Neuronal stem cell (in vitro differentiated cells): Measurements from ENCODE around the gene MAML2.

Source experiments
- DNase-seq: peaks from one replicate; pipeline ENCODE4 v3.0.0-alpha.2; 2013; ENCODE audit warnings: low spot score
- H2AFZ ChIP-seq: one replicate; pipeline ENCODE4 v1.6.1; 2013; ENCODE audit warnings: mild to moderate bottlenecking, low read length, inconsistent platforms
- H2AK5ac ChIP-seq: 2 replicates; pipeline ENCODE4 v1.6.1; 2013; ENCODE audit warnings: low read depth, mild to moderate bottlenecking, inconsistent platforms, low read length, moderate library complexity, mixed read lengths
- H2BK120ac ChIP-seq: 2 replicates; pipeline ENCODE4 v1.6.1; 2013; ENCODE audit warnings: low read depth, mild to moderate bottlenecking, inconsistent platforms, low read length, moderate library complexity, mixed read lengths
- H2BK12ac ChIP-seq: one replicate; pipeline ENCODE4 v1.6.1; 2013; ENCODE audit warnings: low read length, inconsistent platforms
- H2BK15ac ChIP-seq: 2 replicates; pipeline ENCODE4 v1.6.1; 2013; ENCODE audit warnings: mild to moderate bottlenecking, low read length, inconsistent platforms, mixed read lengths
- H2BK5ac ChIP-seq: one replicate; pipeline ENCODE4 v1.6.1; 2013; ENCODE audit warnings: inconsistent platforms, mild to moderate bottlenecking, low read length, moderate library complexity
- H3K14ac ChIP-seq: one replicate; pipeline ENCODE4 v1.6.1; 2013; ENCODE audit warnings: low read length, inconsistent platforms
- H3K18ac ChIP-seq: 2 replicates; pipeline ENCODE4 v1.6.1; 2013; ENCODE audit warnings: low read length, inconsistent platforms
- H3K23ac ChIP-seq: 2 replicates; pipeline ENCODE4 v1.6.1; 2013; ENCODE audit warnings: low read depth, mild to moderate bottlenecking, mixed read lengths, low read length, inconsistent platforms; ENCODE audit not compliant: poor library complexity
- H3K27ac ChIP-seq: replicated peaks from 3 replicates; pipeline ENCODE4 v1.5.1; 2013; ENCODE audit warnings: low read length, inconsistent platforms
- H3K27me3 ChIP-seq, 3 experiments: 2 replicates each; pipeline ENCODE4 v1.6.1; 2013; ENCODE audit warnings: low read length in 3 of 3, mild to moderate bottlenecking in 2 of 3, inconsistent platforms in 1 of 3, low read depth in 1 of 3, mixed read lengths in 1 of 3, moderate library complexity in 1 of 3; ENCODE audit not compliant: control insufficient read depth in 3 of 3, insufficient read depth in 3 of 3
- H3K36me3 ChIP-seq, 2 donors: replicated peaks in 1 of 2; 2 replicates each; pipeline ENCODE4 v1.6.1; 2013; ENCODE audit warnings: low read length in 2 of 2; ENCODE audit not compliant: control insufficient read depth in 2 of 2, insufficient read depth in 2 of 2
- H3K4ac ChIP-seq: 2 replicates; pipeline ENCODE4 v1.6.1; 2013; ENCODE audit warnings: inconsistent platforms, mild to moderate bottlenecking, low read length, moderate library complexity
- H3K4me1 ChIP-seq, 2 donors: 1 replicate in 1 of 2; 2 replicates in 1 of 2; pipeline ENCODE4 v1.6.1; 2013; ENCODE audit warnings: low read length in 2 of 2, low read depth in 1 of 2; ENCODE audit not compliant: control insufficient read depth in 2 of 2, insufficient read depth in 1 of 2
- H3K4me2 ChIP-seq: one replicate; pipeline ENCODE4 v1.6.1; 2013; ENCODE audit warnings: mild to moderate bottlenecking, low read length, inconsistent platforms; ENCODE audit not compliant: insufficient read depth, poor library complexity, severe bottlenecking
- H3K4me3 ChIP-seq, 2 donors: 2 replicates each; pipeline ENCODE4 v1.5.1; 2013; ENCODE audit warnings: low read length in 2 of 2, mild to moderate bottlenecking in 2 of 2, inconsistent platforms in 1 of 2, moderate library complexity in 1 of 2
- H3K79me1 ChIP-seq: one replicate; pipeline ENCODE4 v1.6.1; 2013; ENCODE audit warnings: low read depth, mild to moderate bottlenecking, inconsistent platforms, low read length, moderate library complexity
- H3K9ac ChIP-seq: one replicate; pipeline ENCODE4 v1.6.1; 2013; ENCODE audit warnings: mild to moderate bottlenecking, low read depth, low read length, inconsistent platforms; ENCODE audit not compliant: poor library complexity
- H3K9me3 ChIP-seq, 2 donors: replicated peaks in 1 of 2; 2 replicates each; pipeline versions ENCODE3 to v1.6.1; 2013; ENCODE audit warnings: low read length in 2 of 2, mild to moderate bottlenecking in 2 of 2, inconsistent platforms in 1 of 2, low read depth in 1 of 2, mixed read lengths in 1 of 2, moderate library complexity in 1 of 2; ENCODE audit not compliant: control insufficient read depth in 2 of 2, insufficient read depth in 1 of 2
- H4K8ac ChIP-seq: one replicate; pipeline ENCODE4 v1.6.1; 2013; ENCODE audit warnings: low read depth, mild to moderate bottlenecking, inconsistent platforms, low read length, moderate library complexity
- H4K91ac ChIP-seq: one replicate; pipeline ENCODE4 v1.6.1; 2013; ENCODE audit warnings: low read length, low read depth, mild to moderate bottlenecking, inconsistent platforms; ENCODE audit not compliant: poor library complexity
- WGBS, 2 donors: extraction: QIAGEN DNeasy Blood & Tissue Kit; methylation state at CpG; one replicate each; pipeline ENCODE4 v1.1.7; 2013; ENCODE audit warnings: missing lambda C conversion rate in 2 of 2, mixed read lengths in 1 of 2; ENCODE audit not compliant: insufficient read length in 2 of 2, insufficient replicate concordance in 1 of 2; ENCODE audit errors: extremely low coverage in 2 of 2; 5-methylcytosine and 5-hydroxymethylcytosine counted together

MAML2 gene

DNA sequence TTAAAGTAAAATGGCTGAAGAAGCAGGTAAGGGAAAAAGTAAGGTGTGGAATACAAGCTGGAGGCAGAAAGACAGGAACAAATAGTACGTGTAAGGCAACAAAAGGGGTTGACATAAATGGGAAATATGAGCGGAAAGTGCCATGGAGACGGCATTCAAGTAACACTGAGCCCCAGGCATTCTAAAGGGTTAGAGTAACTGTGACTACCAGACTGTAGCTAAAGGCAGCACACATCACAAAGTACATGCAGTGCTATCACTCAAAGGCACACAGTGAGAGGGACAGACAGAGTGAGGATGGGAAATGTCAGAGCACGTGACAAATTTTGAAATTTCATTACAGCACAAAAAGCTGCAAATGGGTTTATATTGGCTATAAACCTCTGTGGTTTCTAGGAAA lies 13.9 kb upstream of the MAML2 start:
- no CpG with 5 or more reads among the region's 4 CpGs for WGBS, 2 donors
- Histone ChIP-seq H3K36me3 (peaks cover 4 to 90% of the 10 kb centered on the region in 2 donors), H3K4me2 (no peak overlapping the region), H3K4me3 (no peak overlapping the region), H2BK5ac (no peak overlapping the region), H2BK12ac (no peak overlapping the region), H3K18ac (no peak overlapping the region), H3K14ac (no peak overlapping the region), H4K91ac (no peak overlapping the region), H2AFZ (no peak overlapping the region), H4K8ac (no peak overlapping the region), H3K4me1 (no peaks in the 10 kb centered on the region), H3K4ac (no peak overlapping the region), H2AK5ac (no peak overlapping the region), H3K27me3 (no peaks in the 10 kb centered on the region), H3K79me1 (no peaks in the 10 kb centered on the region), H2BK120ac (no peak overlapping the region), H3K27ac (no peak overlapping the region), H3K9ac (no peak overlapping the region), H3K23ac (no peak overlapping the region), H2BK15ac (no peak overlapping the region), H3K9me3 (no peaks in the 10 kb centered on the region)
- DNase-seq = no peak

DNA sequence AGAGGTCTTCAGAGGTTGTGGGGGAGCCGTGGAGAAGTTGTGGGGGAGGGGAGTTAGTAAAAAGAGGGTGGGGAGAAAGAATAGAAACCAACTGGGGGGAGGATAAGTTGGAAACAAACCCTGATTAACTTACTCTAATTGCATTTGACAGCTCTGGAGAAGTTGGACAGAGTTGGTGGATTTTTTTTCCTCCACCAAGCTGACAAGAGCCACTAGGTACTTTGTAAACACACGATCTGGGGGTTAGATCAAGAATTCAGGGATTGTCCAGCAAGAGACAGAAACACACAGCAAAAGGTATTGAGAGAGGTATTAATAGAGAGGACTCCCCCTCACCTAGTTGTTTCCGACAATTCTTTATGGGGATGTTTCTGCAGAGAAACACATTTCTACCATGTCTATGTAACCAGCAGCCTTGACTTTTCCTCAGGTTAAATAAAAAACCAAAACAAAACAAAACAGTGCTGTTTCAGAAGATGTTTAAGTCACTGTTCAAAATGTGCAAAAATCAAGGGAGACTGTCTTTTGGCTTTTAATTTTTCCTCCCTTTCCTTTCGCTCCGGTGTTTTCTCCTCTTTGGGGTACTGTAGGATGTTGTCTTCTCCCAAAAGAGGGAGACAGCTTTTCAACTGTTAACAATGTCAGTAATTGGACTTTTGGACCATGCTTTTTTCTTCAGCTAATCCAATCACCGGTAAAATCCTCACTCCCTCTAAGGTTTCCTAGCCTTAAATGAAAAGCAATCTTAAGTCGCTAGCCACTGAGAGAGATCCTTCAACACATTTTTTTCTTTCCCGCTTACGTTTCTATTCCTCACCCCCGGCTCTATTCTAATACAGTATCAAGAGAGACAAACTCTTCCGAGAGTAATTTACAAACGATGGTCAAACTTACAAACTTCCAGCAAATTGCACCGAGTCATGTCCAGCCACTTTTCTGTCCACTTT lies 708 bp downstream of the MAML2 start:
- Histone ChIP-seq H3K9me3 (peaks cover 0 to 10% of the 10 kb centered on the region in 2 donors), H3K79me1 (no peaks in the 10 kb centered on the region), H2BK5ac (no peak overlapping the region), H3K9ac (peak overlapping the region; percentile 37), H2BK12ac (no peak overlapping the region), H3K4ac (no peak overlapping the region), H2BK120ac (peak overlapping the region; percentile 6), H3K23ac (no peak overlapping the region), H3K4me2 (peak overlapping the region; percentile 75), H3K14ac (no peak overlapping the region), H2AFZ (peak overlapping the region; percentile 78), H2AK5ac (no peak overlapping the region), H3K4me1 (peaks cover 8 to 27% of the 10 kb centered on the region in 2 donors), H3K27ac (peak overlapping the region; percentile 53), H3K27me3 (no peaks in the 10 kb centered on the region), H4K91ac (no peak overlapping the region), H3K18ac (no peak overlapping the region), H3K4me3 (peak overlapping the region; percentile 69 to 82), H4K8ac (no peak overlapping the region), H2BK15ac (no peak overlapping the region), H3K36me3 (peaks cover 0 to 22% of the 10 kb centered on the region in 2 donors)
- whole genome bisulfite sequencing, 2 donors = no CpG with 5 or more reads among the region's 13 CpGs
- DNase-seq = peak; percentile 27

DNA sequence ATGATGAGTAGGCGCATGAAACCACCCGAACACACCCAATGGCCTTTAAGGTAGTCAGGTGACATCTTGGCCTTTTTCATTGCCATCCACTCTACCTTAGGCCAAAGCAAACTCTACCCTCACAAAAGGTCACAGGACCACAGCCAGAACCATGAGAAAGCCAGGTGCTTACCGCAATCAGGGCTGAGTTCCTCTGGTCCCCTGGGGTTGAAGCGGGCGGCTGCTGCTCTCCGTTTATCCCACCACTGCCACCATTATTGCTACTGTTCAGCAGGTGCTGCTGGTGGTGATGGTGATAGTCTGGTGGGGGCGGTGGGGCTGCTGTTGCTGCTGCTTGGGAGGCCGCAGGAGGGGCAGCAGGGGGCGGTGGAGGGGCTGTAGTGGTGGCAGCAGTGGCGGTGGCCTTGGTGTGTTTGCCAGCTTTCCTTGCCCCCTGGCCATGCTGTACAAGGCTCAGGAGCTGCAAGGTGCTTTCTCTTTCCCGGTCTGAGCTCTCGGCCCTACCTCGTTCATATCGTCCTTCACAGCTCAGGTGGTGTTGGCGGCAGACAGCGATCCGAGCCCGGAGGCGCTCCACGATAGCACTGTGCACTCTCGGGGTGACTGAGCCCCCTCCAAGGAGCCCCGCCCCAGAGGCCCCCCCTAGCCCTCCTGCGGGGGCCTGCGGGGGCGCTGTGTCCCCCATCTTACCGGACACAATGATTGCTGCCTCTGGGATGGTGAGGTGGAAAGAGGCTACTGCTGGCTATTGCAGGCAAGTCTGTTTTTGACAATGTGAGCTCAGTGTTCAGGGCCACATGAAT lies 1.6 kb downstream of the MAML2 start:
- Histone ChIP-seq H2BK5ac (peak overlapping the region; percentile 87), H3K36me3 (peaks cover 0 to 22% of the 10 kb centered on the region in 2 donors), H3K27me3 (no peaks in the 10 kb centered on the region), H3K4me2 (peak overlapping the region; percentile 43), H3K4me1 (peaks cover 8 to 27% of the 10 kb centered on the region in 2 donors), H3K27ac (no peak overlapping the region), H2BK15ac (peak overlapping the region; percentile 98), H2BK12ac (peak overlapping the region; percentile 24), H3K4me3 (peak overlapping the region; percentile 22 to 69), H2AFZ (no peak overlapping the region), H3K9me3 (peaks cover 0 to 10% of the 10 kb centered on the region in 2 donors), H4K91ac (peak overlapping the region; percentile 85), H4K8ac (no peak overlapping the region), H3K18ac (peak overlapping the region; percentile 82), H2BK120ac (no peak overlapping the region), H3K4ac (peak overlapping the region; percentile 93), H3K9ac (peak overlapping the region; percentile 37), H3K14ac (peak overlapping the region; percentile 38), H3K79me1 (no peaks in the 10 kb centered on the region), H2AK5ac (peak overlapping the region; percentile 98), H3K23ac (peak overlapping the region; percentile 68)
- no CpG with 5 or more reads among the region's 26 CpGs for WGBS, 2 donors
- DNase-seq = no peak

DNA sequence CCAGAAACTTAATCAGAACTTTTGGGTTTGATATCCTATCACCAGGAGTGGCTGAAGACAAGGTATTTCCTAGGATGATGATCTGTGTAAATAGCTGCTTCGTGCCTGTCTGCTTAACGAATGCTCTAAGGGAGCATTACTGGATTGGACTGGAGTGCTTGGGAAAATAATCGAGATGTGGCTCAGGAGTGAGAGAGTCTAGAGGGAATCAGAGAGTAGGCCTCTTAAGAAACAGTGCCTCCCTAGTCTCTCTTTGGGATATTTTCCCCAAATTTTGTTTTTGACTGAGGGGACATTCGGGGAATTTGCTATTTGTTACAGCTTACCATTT lies 2.5 kb downstream of the MAML2 start:
- H2BK15ac ChIP-seq = no peak overlapping the region
- no peak overlapping the region for H2AFZ ChIP-seq
- H3K4ac ChIP-seq = no peak overlapping the region
- WGBS, 2 donors = no CpG with 5 or more reads among the region's 4 CpGs
- no peak overlapping the region for H3K4me2 ChIP-seq
- H4K8ac ChIP-seq = no peak overlapping the region
- no peak for DNase-seq
- H2BK5ac ChIP-seq = no peak overlapping the region
- no peak overlapping the region for H2BK120ac ChIP-seq
- no peak overlapping the region for H3K27ac ChIP-seq
- H3K27me3 ChIP-seq = no peaks in the 10 kb centered on the region
- no peak overlapping the region for H4K91ac ChIP-seq
- no peak overlapping the region for H3K4me3 ChIP-seq
- no peak overlapping the region for H3K18ac ChIP-seq
- H3K79me1 ChIP-seq = no peaks in the 10 kb centered on the region
- H3K4me1 ChIP-seq = peaks cover 8 to 27% of the 10 kb centered on the region in 2 donors
- no peak overlapping the region for H2BK12ac ChIP-seq
- H3K23ac ChIP-seq = no peak overlapping the region
- peak overlapping the region; percentile 82 for H2AK5ac ChIP-seq
- H3K14ac ChIP-seq = no peak overlapping the region
- H3K9ac ChIP-seq = no peak overlapping the region
- peaks cover 0 to 29% of the 10 kb centered on the region in 2 donors for H3K36me3 ChIP-seq
- H3K9me3 ChIP-seq = peaks cover 0 to 10% of the 10 kb centered on the region in 2 donors
